Lung (tissue), 12 donors: Measurements from ENCODE around the gene CTAGE9. TPM values are rescaled to one million over a fixed set of nuclear protein-coding genes. Genes with fewer than 3 reads are reported as not detected.

ENCODE experiments used
- ATAC-seq: fragments of 200-7000 bp; cut with Tn5 transposase; one replicate; pipeline ENCODE4 v1.9.1; 2020; ENCODE audit warnings: moderate number of reproducible peaks; ENCODE audit not compliant: insufficient read depth, low FRiP score
- DNase-seq, 3 donors: peaks; one replicate each; pipeline ENCODE4 v3.0.0-alpha.2; 2013 to 2017
- H3K27ac ChIP-seq, 2 donors: one replicate each; pipeline ENCODE4 v1.5.1; 2013; ENCODE audit warnings: mild to moderate bottlenecking in 2 of 2, moderate library complexity in 2 of 2, control low read depth in 1 of 2, inconsistent platforms in 1 of 2, low read depth in 1 of 2, low read length in 1 of 2
- H3K27me3 ChIP-seq, 3 donors: one replicate each; pipeline ENCODE4 v1.5.1; 2013; ENCODE audit warnings: low read length in 2 of 3; ENCODE audit not compliant: control insufficient read depth in 3 of 3, insufficient read depth in 3 of 3
- H3K36me3 ChIP-seq, 4 donors: one replicate each; pipeline ENCODE4 v1.5.1; 2013; ENCODE audit warnings: low read length in 4 of 4, mild to moderate bottlenecking in 1 of 4, moderate library complexity in 1 of 4; ENCODE audit not compliant: control insufficient read depth in 4 of 4, insufficient read depth in 4 of 4
- H3K4me1 ChIP-seq, 5 donors: one replicate each; pipeline ENCODE4 v1.5.1; 2013; ENCODE audit warnings: low read length in 5 of 5, mild to moderate bottlenecking in 2 of 5, moderate library complexity in 1 of 5; ENCODE audit not compliant: control insufficient read depth in 5 of 5, insufficient read depth in 5 of 5
- H3K4me3 ChIP-seq: one replicate; pipeline ENCODE4 v1.5.1; 2013; ENCODE audit warnings: mild to moderate bottlenecking, control low read depth, moderate library complexity
- H3K9ac ChIP-seq, 2 donors: one replicate each; pipeline ENCODE4 v1.5.1; 2013; ENCODE audit warnings: low read length in 2 of 2, control low read depth in 1 of 2; ENCODE audit not compliant: insufficient read depth in 1 of 2
- H3K9me3 ChIP-seq, 4 donors: one replicate each; pipeline ENCODE4 v1.5.1; 2013; ENCODE audit warnings: low read length in 3 of 4, mild to moderate bottlenecking in 1 of 4, moderate library complexity in 1 of 4; ENCODE audit not compliant: control insufficient read depth in 4 of 4, insufficient read depth in 3 of 4
- WGBS, 2 donors: extraction: QIAGEN DNeasy Blood & Tissue Kit; methylation state at CpG; one replicate each; pipeline ENCODE4 v1.1.7; 2013; 5-methylcytosine and 5-hydroxymethylcytosine counted together
- polyA plus RNA-seq, 2 donors: library from polyadenylated mRNA; stranded (reverse); fragments of 200-250 nt; gene quantifications; one replicate each; pipeline ENCODE4 v1.2.1, GENCODE V29; 2013
- total RNA-seq, 2 donors: library from RNA; depleted of rRNA in 1 of 2; stranded (reverse); fragments of >200 nt in 1 of 2; gene quantifications; one replicate each; pipeline ENCODE4 v1.2.1, GENCODE V29; 2014 to 2021
- TF ChIP-seq, protein P1 (sequence below): IDR thresholded peaks from 2 replicates; pipeline ENCODE4 v1.5.1; 2012; ENCODE audit warnings: mild to moderate bottlenecking; ENCODE audit errors: control extremely low read depth, extremely low read depth
- donor health status: control.
- donor health status: control.
- donor health status: Bipolar disorder and iron deficiency.
- donor health status: healthy.
- donor health status: DM: yes; HTN: yes; CAD: no.

The CTAGE9 gene
- total and polyA plus RNA-seq, 4 donors, result not detected

DNA sequence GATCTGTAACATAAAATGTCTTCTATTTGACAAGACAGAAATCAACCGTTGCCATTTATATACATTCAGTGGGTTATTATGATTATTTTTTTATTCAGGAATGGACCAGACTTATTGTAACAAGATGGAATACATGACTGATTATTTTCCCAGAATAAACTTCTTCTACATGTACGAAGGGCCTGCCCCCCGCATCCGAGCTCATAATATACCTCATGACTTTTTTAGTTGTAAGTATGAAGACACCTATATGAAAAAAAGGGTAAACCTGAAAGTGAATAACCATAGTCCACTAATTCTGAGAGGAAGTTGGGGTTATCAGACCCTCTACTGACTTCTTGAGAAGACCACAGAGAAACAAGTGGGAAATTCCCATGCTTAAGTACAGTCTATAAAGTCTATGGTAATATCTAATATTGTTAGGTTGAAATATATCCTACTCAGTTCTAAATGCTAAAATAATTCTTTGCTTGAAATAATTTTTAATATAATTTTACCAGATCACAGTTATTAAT lies 25.5 kb downstream of the CTAGE9 start:
- DNase-seq (no peak), ATAC-seq (no peak)
- no peaks in the 10 kb centered on the region for H3K4me1 ChIP-seq
- TF ChIP-seq, protein P1, sequence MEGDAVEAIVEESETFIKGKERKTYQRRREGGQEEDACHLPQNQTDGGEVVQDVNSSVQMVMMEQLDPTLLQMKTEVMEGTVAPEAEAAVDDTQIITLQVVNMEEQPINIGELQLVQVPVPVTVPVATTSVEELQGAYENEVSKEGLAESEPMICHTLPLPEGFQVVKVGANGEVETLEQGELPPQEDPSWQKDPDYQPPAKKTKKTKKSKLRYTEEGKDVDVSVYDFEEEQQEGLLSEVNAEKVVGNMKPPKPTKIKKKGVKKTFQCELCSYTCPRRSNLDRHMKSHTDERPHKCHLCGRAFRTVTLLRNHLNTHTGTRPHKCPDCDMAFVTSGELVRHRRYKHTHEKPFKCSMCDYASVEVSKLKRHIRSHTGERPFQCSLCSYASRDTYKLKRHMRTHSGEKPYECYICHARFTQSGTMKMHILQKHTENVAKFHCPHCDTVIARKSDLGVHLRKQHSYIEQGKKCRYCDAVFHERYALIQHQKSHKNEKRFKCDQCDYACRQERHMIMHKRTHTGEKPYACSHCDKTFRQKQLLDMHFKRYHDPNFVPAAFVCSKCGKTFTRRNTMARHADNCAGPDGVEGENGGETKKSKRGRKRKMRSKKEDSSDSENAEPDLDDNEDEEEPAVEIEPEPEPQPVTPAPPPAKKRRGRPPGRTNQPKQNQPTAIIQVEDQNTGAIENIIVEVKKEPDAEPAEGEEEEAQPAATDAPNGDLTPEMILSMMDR, result no peak
- H3K9ac ChIP-seq, result no peak overlapping the region
- H3K9me3 ChIP-seq, result no peaks in the 10 kb centered on the region
- no peak overlapping the region for H3K4me3 ChIP-seq
- H3K27me3 ChIP-seq, result no peaks in the 10 kb centered on the region
- no peaks in the 10 kb centered on the region for H3K36me3 ChIP-seq
- 92 to 93% methylated on average over 4 of the region's 4 CpGs for whole genome bisulfite sequencing, 2 donors
- H3K27ac ChIP-seq, result no peak overlapping the region

DNA sequence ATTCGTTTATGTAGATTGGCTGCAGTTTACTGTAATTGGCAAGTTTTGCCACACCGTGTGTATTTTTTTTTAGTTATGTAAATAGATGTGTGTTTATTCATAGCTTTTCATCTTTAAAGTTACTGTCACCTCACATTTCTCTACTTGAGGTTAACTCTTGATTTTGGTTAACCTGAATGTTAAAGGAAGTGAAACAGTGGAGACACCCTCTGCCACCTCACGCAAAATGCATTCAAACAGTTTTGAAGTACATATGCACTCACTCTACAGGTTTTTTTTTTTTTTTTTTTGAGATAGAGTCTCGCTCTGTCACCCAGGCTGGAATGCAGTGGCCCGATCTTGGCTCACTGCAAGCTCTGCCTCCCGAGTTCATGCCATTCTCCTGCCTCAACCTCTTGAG lies 27.3 kb downstream of the CTAGE9 start:
- no peak overlapping the region for H3K4me3 ChIP-seq
- no peaks in the 10 kb centered on the region for H3K36me3 ChIP-seq
- no peaks in the 10 kb centered on the region for H3K27me3 ChIP-seq
- ATAC-seq, result no peak
- no peaks in the 10 kb centered on the region for H3K4me1 ChIP-seq
- no peak overlapping the region for H3K9ac ChIP-seq
- H3K9me3 ChIP-seq, result no peaks in the 10 kb centered on the region
- TF ChIP-seq, protein P1, result no peak
- WGBS, 2 donors, result 62 to 82% methylated on average over 6 of the region's 6 CpGs
- no peak for DNase-seq
- no peak overlapping the region for H3K27ac ChIP-seq

DNA sequence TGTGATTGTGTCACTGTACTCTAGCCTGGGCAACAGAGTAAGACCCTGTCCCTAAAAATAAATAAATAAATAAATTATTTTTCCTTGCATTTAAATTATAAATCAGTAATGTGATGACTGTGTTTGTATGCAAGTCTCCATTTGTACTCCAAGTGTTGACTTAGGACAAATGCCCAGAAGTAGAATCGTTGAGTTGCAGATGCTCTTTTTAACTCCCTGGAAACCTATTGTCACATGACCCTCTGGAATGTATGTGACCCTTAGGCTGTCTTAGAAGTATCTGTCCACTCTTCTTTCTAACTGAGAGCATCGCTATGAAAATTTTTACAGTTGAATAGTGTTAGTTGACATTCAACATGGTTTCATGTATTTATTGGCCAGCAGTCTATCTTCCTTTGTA lies 28.4 kb downstream of the CTAGE9 start:
- H3K9me3 ChIP-seq, result no peaks in the 10 kb centered on the region
- H3K9ac ChIP-seq, result no peak overlapping the region
- WGBS, 2 donors, result 60 to 80% methylated on average over 2 of the region's 2 CpGs
- TF ChIP-seq, protein P1, result no peak
- no peaks in the 10 kb centered on the region for H3K27me3 ChIP-seq
- DNase-seq, result no peak
- H3K4me3 ChIP-seq, result no peak overlapping the region
- H3K27ac ChIP-seq, result no peak overlapping the region
- H3K4me1 ChIP-seq, result no peaks in the 10 kb centered on the region
- ATAC-seq, result no peak
- no peaks in the 10 kb centered on the region for H3K36me3 ChIP-seq

DNA sequence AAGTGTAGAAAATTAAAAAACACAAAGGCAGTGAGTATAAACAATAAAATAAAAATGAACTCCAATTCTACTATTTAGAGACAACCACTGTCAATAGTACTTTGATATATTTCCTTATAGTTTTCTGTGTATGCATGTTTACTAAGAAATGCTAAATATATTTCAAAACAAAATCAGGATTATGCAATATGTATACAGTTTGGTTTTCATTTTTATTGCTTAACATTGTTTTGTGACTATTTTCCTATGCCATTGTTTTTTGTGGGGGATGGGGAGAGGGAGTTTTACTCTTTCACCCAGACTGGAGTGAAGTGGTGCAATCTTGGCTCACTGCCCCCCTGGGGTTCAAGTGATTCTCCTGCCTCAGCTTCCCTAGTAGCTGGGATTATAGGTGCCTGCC lies 29.2 kb downstream of the CTAGE9 start:
- Histone ChIP-seq H3K4me3 (no peak overlapping the region), H3K27ac (no peak overlapping the region), H3K4me1 (no peaks in the 10 kb centered on the region), H3K9ac (no peak overlapping the region), H3K27me3 (no peaks in the 10 kb centered on the region), H3K9me3 (no peaks in the 10 kb centered on the region), H3K36me3 (no peaks in the 10 kb centered on the region)
- no peak for DNase-seq
- ATAC-seq, result no peak
- TF ChIP-seq, protein P1, result no peak
